Vagina (tissue), 2 donors: ENCODE measurements around the gene NEK6.

ENCODE experiments used
- CTCF ChIP-seq, 3 experiments: fragments of 450-650 bp in 2 of 3; fragments of 200-600 bp in 1 of 3; sonication (generic) in 1 of 3; IDR thresholded peaks; one replicate each; pipeline ENCODE4 v1.5.1; 2017 to 2019; ENCODE audit warnings: antibody characterized with exemption in 3 of 3, mild to moderate bottlenecking in 2 of 3, moderate library complexity in 2 of 3
- POLR2AphosphoS5 ChIP-seq, 2 donors: sonication (generic); formaldehyde crosslinking; IDR thresholded peaks; one replicate each; pipeline ENCODE4 v1.9.0; 2017; ENCODE audit warnings: antibody characterized with exemption in 2 of 2, mild to moderate bottlenecking in 2 of 2, low read depth in 1 of 2; ENCODE audit not compliant: insufficient read depth in 1 of 2

GRCh38 chr9:124277420-124277819, 19.7 kb downstream of the NEK6 start:
- TF ChIP-seq CTCF (IDR thresholded peaks at IDR 0.05) (no peak), POLR2AphosphoS5 (IDR thresholded peaks at IDR 0.05; ENCODE audit: insufficient read depth in 1 of 2, low read depth in 1 of 2) (no peak)
